ENCODE data around the gene NANOG.
"Not testable (repeated sequence)": the region's sequence is repeated elsewhere in the genome, so short reads cannot be mapped to it uniquely, and the experiment has no call there.

The NANOG gene

DNA sequence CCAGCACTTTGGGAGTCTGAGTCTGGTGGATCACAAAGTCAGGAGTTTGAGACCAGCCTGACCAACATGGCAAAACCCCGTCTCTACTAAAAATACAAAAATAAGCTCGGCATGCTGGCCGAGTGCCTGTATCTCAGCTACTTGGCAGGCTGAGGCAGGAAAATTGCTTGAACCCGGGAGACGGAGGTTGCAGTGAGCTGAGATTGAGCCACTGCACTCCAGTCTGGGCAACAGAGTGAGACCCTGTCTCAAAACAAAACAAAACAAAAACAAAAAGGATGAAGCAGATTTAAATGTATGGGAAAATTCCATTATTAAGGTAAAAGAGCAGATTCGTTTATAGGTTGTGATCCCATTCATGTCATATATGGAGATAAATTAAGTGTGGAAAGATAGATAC lies 17.1 kb downstream of the NANOG start:
- not testable (repeated sequence) for DNase-seq

DNA sequence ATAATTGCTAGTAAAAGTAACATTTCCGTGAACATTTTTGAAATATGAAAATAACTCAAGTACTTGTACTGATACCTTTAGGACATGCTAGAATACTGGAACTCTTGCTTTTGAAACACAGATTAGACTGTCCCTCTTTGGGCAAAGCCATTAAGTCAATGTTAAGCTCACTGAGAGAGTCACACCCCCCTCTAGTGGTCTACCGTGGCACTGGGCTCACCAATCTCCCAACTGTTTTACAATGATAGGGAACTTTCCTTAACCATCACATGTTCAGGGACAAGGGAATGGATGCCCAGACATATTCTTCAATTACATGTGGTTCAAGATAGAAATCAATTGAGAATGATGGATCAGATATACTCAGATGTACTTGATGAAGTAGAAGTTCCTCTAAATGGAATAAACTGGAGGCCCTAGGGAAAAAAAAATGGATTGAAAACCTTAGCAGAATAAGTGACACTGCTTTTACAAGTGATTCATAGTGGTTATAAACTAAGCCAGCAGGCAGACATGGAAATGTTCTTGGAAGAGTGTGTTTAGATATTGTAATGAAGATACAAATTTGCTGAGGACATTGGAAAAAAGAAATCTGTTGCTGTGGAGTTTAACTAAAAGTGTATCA lies 17.8 kb downstream of the NANOG start:
- DNase-seq, result peak; percentile 68

DNA sequence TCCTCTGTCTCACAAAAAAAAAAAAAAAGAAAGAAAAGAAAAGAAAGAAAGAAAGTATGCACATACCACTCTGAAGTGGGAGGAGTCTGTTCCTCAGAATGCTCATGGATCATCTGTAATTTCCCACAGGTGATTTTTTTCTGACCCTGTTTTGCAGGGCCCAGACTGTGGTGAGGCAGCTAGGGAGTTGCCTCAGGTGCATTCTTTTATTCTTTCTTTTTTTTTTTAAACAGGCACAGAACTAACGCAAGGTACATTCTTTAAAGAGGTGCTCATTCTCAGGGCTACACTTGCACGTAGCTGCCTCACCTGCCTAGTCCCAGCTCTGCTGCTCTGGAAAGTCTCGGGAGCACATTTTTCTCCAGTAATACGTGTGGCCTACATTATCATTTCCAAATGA lies 36.6 kb downstream of the NANOG start:
- DNase-seq, result not testable (repeated sequence)

DNA sequence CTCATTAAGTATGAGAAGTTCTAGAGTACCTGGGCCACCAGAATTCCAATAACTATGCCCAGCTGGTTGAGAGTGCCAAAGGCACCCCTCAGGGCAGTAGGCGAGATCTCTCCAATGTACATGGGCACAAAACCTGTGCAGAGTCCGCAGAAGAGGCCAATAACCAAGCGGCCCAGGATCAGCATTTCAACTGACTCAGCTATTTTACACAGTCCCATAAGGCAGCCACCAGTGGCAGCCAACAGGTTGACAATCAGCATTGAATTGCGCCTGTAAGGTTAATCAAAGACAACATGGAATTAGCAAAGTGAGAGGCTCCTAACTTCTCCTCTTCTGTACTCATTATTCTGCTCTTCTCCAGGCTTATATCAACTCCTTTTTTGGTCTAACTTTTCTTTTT lies 40.5 kb downstream of the NANOG start:
- not testable (repeated sequence) for DNase-seq

DNA sequence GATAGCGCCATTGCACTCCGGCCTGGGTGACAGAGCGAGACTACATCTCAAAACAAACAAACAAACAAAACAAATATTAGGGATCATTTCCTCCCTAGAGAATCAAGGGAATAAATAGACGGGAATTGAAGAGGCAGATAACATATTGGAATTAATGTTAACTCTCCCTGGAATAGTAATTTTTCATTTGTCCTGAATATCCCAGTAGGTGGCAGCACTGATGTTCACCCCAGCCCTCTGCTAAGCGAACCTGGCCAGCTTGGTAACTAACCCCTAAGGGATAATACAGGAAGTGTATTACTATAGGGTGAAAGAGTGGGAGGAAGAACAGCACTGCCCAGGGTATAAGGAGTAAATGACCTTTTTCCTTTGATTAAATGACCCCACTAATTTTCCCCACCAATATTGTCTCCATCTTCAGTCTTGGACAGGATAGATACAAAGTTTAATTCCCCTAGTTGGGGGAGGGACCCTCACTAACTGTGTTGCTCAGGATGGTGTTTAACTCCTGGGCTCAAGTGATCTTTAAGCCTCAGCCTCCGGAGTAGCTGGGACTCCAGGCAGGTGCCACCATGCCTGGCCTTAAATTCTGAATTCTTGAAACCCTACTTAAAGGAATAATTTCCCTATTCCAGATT lies 43.0 kb downstream of the NANOG start:
- peak; percentile 67 for DNase-seq

DNA sequence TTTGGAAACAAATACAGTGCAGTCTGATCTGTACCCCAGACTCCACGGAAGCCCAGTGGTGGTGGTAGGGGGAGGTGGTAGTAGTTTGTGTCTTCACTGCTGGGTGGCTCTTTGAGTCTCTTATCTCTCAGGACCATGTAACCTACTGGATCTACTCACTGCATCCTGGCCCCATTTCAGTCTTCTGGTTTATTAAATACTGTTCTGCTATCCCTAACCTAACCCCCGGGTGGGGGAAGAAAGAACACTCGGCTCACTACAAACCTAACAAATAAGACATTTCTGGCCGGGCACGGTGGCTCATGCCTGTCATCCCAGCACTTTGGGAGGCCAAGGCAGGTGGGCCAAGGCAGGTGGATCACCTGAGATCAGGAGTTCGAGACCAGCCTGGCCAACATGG lies 44.0 kb downstream of the NANOG start:
- not testable (repeated sequence) for DNase-seq

DNA sequence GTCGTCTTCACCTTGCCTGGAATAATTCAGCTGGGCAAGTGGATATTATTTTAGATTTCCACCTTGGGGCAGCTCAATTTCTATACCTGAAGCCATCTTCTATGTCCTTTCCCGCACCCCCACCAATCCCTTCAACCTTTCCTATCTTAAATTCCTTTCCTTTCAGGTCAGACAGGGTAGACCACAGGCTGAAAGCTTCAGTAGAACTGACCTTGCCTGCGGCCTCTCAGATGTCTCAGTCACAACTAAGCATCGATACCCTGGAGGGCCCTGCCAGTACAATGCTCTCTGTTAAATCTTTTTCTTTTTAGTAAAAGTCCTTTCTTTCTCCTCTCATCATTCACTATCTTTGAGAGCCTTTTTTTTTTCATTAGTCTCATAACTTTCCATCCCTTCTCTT lies 44.6 kb downstream of the NANOG start:
- DNase-seq, result peak; percentile 29

DNA sequence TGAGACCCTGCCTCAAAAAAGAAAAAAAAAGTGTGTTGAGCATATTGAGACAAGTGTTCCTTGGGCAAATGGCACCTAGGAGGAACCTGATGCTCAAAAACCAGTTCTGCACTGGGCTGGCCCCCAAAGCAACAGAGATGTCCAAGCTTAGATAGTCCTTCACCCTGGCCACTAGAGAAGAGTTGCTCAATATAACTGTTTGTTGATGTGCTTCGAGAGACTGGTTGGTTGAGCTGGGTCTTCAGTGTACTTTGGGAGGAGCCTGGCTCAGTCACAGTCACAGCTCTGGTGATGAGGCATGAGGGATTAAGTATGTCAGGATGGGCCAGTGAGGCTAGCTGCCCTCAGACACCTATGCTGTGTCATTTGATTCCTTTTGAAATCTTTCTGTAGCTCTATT lies 45.5 kb downstream of the NANOG start:
- DNase-seq, result no peak

DNA sequence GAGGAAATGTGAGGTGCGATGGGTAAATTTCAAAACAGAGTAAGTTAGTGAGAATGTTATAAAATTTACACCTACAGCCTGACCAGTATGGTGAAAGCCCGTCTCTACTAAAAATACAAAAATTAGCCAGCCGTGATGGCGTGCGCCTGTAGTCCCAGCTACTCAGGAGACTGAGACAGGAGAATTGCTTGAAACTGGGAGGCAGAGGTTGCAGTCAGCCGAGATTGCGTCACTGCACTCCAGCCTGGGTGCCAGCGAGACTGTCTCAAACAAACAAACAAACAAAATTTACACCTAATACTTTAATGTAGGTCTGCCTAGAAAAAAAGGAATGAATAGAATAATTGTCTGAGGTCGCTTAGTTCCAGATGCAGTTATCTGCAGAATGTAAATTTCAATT lies 45.9 kb downstream of the NANOG start:
- DNase-seq, result no peak

DNA sequence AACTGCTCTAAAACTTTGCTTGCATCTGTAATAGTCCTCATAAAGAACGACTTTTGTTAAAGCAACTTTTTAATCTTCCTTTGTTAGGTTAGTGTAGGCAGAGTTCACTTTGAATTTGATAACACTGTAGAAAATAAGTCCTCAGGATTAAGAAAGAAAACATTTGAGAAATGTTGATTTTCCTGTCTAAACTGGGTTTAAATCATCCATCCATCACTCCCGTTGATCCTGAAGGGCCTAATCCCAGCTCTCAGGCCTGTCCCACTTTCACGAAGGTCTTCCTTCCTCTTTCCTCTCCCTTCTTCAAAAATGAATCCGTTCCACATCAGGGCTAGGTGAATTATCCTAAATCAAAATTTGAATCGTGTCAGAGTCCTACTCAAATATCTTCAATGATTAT lies 46.6 kb downstream of the NANOG start:
- DNase-seq, result no peak

DNA sequence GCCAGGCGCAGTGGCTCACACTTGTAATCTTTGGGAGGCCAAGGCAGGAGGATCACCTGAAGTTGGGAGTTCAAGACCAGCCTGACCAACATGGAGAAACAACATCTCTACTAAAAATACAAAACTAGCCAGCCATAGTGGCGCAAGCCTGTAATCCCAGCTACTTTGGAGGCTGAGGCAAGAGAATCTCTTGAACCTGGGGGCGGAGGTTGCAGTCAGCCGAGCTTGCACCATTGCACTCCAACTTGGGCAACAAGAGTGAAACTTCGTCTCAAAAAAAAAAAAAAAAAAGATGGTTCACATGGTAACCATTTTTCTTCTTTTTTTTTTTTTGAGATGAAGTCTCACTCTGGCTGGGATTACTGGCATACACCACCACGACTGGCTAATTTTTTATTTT lies 48.2 kb downstream of the NANOG start:
- DNase-seq, result no peak

DNA sequence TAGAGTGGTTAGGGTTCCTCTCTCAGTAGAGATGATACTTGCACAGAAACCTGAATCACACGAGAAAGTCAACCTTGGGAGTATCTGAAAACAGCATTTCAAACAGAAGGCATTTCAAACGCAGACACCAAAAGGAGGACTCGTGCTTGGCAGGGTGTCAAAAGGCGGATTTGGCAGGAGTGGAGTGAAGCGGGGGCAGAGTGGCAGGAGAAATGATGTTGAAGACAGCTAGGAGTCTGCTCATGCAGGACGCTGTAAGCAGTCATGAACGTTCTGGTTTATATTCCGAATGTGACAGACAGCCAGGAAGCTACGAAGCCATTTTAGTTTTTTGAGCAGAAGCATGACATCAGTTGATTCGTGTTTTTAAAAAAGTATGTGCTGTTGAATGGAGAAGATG lies 50.0 kb downstream of the NANOG start:
- DNase-seq, result not testable (repeated sequence)

DNA sequence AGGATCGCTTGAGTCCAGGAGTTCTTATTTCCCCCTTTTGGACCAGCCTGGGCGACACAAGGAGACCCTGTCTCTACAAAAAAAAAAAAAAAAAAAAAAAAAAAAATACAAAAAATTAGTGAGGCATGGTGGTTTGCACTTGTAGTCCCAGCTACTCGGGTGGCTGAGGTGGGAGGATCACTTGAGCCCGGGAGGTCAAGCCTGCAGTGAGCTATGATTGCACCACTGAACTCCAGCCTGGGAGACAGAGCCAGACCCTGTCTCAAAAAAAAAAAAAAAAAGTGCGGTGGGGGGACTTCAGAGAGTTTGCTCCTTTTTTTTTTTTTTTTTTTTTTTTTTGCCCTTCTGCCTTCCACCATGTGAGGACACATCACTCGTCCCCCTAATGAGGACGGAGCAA lies 50.6 kb downstream of the NANOG start:
- DNase-seq, result not testable (repeated sequence)

DNA sequence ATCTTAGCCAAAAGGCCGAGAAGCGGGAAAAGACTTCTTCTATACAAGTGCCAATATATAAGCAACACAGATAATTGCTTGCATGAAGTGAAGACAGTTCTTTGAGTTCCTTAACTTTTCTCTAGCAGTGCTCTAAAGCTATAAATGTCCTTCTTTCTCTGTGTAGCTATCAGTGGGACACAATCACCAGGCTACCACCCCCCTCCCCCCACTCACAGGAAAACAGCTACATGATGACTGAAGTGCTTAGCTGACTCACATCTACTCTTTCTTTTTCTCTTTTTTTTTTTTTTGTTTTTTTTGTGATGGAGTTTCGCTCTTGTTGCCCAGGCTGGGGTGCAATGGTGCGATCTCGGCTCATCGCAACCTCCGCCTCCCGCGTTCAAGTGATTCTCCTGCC lies 53.2 kb downstream of the NANOG start:
- not testable (repeated sequence) for DNase-seq

DNA sequence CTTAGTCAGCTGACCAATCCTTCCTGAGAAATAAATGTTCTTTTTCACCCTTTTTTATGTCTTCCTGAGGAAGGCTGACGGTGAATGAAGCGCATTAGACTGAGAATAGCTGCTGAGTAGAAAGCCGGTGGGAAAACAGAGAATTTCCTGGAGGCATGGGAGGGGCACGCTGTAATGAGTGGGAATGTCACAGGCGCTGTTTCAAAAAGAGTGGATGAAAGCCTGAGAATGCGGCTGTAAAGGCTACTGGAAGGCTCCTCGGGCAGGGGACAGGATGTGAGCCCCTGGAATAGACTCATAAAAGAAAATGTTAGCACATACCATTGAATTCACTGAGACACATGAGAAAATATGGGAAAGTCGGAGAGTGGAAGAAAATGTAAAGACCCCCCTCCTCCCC lies 53.9 kb downstream of the NANOG start:
- not testable (repeated sequence) for DNase-seq

DNA sequence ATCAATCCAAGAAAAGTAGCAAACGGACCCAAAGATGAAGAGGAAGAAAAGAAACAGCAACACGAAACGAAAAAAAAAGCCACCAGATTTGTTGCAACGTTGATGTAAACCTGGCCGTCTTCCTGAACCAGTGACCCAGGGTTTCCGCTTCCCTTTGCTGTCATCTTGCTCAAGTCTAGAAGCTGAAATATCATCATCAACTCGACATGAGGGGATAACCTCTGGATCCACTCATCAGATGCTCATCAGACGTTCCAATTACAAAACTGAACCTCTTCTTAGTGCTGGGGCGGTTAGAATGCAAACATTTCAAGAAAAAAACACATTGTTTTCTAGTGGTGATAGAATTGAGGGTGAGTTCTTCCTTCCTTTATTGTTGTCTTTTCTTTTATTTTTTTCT lies 54.4 kb downstream of the NANOG start:
- DNase-seq, result not testable (repeated sequence)

DNA sequence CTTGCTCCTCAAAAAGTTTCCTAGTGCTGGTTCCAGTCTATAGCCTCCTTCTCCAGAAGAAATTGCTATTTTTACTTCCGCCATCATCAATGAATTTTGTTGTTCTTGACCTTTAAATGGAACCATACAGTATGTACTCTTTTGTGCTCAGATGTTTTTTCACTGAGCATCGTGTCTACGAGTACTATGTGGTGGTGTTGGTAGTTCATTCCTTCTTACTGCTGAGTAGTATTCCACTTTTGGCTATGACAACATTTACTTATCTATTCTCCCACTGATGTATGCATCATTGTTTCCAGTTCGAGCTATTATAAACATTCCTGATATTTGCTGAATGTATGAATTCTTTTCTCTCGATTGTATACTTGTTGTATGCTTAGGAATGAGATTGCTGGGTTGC lies 54.9 kb downstream of the NANOG start:
- no peak for DNase-seq

DNA sequence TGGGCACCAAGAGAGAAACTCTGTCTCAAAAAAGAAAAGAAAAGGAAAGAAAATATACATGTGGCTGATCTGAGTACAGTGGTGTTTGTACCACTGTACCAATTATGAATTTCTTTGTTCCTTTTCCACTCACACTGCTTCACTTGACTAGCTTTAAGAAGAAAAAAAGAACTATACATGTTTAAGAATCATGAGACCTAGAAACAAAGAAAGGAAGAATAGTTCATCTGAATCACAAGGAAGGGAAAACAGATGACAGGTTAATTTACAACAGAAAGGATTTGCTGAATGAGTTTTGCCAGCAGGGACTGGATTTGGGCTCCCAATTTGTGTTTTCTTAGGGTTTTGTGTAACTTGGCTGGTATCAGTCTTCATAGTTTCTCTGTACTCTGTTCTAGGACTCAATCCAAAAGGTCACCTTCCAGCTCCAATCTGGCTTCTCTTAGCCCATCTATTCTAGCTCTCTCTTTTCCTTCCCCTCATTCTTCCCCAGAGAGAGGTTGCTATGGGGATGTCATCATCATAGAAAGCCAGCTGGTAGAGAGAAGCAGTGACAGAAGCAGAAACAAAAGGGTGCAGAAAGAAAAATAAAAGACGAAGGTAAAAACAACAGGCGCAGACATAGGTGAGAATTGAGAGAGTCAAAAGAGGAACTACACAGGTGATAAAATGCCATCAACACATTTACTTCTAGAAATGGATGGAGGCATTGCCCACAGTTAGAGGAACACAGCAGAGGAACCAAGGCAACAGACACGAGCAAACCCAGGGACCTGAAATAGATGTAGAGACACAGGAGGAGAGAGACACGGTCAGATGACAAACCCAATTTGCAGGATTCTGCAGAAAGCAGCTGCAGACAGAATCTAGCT lies 58.3 kb downstream of the NANOG start:
- DNase-seq, result not testable (repeated sequence)

DNA sequence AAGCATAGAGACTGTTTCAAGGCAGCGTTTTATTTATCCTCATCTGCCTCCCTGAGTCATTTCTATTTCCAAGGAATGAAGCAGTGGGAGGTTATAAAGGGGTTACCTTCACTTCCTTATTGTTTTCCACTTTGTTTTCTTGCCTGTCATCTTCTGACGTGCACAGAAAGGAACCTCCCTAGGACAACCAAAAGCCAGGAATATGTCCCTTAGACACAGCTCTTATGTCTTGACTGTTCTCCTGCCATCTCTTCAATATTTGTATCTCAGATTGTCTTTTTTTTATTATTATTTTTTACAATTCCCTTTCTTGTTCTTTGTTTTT lies 58.9 kb downstream of the NANOG start:
- DNase-seq, result not testable (repeated sequence)

All from EL (cell line).